Stimulated activated CD4-positive, alpha-beta T cell treated with anti-CD3 and anti-CD28 coated beads, TNF-alpha, amount 100 ng/mL, for 4 hours (primary cell): Measurements from ENCODE around the gene C18orf54.
"Not testable (repeated sequence)": the region's sequence is repeated elsewhere in the genome, so short reads cannot be mapped to it uniquely, and the experiment has no call there.

Experiments
- DNase-seq, 3 experiments: peaks; one replicate each; pipeline ENCODE4 v3.0.0-alpha.2; 2020; ENCODE audit warnings: low read depth in 3 of 3

C18orf54 gene

DNA sequence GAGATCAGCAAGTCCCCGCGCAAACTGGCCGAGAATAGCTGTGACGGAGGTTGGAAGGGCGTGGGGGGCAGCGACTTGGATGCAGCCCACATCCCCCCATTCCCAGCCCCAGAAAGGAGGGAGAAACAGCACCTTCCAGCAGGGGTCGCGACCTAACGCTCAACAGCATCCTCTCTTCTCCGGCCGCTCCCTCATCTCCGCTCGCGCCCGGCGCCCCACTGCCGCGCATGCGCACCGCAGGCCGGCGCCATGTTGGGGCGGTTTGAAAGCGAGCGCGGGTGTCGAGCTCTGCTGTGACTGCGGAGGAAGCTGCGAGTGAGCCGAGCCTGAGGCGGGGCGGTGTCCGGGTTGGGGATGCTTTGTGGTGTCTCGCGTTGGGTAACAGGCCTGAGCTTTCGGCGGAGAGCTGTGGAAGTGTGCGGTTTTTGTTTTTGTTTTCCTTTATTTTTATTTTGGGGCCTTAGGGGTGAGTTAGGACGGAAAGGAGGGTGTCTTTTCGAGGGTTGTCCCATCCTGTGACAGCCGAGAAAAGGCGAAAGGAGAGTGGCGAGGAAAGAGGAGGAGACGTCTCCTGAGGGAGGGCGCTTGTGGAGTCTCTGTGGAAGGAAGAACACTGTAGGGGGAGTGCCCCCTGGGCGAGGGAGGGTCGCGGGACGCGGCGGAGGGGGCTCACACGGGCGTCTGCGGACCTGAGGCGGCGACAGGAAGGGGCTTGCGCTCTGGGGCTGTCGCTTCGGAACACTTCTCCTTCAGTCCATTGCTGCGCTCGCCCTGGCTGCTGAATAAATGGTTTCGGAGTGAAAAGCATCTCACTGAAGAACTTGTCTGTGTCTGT is at the start of gene C18orf54, which contains the start of gene STARD6:
C18orf54 (plus strand) TSS at position 247 of the 835 bp plus-strand sequence. CDS start 2,667 bp downstream, outside the sequence.
STARD6 (minus strand) TSS at position 199 of the 835 bp plus-strand sequence. CDS start 3,285 bp downstream, outside the sequence.
- DNase-seq, result peak; percentile 66 to 86 (median 81)

DNA sequence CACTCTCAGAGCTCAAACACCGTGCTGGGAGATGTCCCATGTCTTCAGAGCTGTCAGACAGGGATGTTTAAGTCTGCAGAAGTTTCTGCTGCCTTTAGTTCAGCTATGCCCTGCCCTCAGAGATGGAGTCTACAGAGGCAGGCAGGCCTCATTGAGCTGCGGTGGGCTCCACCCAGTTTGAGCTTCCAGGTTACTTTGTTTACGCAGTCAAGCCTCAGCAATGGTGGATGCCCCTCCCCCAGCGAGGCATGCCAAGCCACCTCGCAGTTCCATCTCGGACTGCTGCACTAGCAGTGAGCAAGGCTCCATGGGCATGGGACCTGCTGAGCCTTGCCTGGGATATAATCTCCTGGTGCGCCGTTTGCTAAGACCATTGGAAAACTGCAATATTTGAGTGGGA is 48.1 kb upstream of the C18orf54 start:
- not testable (repeated sequence) for DNase-seq

DNA sequence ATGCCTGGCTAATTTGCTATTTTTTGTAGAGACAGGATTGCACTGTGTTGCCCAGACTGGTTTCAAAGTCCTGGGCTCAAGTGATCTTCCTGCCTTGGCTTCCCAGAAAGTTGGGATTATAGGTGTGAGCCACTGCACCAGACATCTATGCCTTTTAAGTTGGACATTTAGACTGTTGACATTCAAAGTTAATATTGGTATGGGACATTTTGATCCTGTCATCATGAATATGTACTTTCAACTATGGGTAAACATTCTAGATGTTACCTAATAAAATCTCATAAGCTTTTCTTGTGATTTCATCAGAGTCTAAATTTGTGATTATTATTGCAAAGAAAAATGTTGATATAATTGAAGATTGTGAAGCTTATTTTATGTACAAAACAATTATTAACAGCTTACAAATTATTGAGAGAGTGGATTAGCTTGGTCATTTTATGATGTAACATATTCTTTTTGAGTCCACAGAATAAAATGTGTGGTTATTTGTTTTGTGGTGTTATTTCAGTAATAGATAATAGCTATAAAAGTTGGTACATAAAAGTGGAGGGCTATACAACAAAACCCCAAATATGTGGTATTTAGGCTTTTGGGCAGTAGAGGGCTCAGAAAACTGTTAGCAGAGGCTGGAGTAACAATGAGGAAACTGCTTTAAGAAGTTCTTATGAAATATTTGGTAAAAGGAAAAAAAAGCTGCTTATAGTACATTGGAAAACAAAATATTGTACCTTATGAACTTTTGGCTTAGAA is 41.5 kb upstream of the C18orf54 start:
- no peak for DNase-seq

DNA sequence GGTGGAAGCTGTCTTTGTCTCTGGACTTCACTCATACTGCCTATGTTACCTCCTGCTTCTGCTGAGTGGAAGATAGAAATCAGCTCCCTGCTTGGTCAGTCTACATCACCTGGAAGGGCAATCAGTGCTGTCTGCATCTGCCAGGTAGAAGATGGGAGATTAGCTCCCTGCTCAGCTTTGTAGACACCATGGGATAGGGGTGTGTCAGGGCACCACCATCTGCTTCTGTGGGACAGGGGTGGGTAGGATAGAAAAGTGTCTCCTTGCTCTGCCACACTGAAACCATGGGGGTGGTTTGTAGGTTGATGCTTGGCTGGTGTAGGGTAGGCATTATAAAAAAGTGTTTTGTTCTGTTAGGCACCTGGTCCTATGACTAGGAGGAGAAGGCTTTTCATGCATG is 34.1 kb upstream of the C18orf54 start:
- DNase-seq, result no peak

DNA sequence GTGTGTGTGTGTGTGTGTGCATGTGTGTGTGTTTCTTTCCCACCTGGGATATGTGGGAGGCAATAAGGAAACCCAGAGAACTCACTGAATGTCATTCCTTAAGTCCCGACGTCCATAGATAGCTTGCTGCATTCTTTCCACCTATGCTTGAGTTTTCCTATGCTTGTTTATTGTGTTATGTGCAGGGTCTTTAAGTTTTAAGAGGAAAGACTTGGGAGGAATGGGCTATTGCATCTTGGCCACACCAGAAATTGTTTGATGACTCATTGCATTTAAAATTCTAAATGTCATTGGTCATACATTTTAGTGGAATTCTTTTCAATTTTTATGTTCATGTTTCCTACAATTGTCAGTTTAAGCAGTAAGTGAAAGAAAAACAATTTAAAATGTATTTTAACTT is 33.7 kb upstream of the C18orf54 start:
- no peak for DNase-seq

DNA sequence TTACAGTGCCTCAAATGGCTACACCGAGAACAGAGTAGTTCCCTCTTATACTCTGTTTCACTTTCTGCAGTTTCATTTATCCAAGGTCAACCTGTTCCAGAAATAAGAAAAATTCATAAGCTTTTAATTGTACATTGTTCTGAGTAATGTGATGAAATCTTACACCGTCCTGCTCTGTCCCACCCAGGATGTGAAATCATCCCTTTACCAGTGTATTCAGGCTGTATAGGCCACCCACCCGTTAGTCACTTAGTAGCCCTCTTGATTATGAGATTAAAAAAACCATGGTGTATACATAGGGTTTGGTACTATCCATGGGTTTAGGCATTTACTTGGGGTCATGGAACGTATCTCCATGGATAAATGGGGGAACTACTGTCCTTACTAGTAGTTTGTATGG is 29.9 kb upstream of the C18orf54 start:
- no peak for DNase-seq

DNA sequence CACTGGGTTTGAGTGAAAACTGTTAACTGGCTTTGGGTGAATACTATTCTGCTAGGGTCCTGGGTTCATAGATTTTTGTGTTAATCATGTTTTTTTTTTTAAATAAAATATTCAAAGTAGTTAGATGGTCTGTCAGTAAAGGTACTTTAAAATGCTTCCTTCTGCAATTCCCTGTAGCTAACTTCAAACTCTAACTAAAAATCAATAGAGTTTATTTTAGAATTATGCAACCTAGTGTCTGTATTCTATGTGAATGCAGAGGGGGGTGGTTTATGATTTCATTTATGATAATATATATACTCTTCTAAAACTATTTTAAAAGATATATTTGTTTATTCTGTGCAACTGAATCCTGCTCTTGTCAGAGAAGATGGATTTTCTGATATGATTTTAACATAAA is 27.9 kb upstream of the C18orf54 start:
- DNase-seq, result no peak

DNA sequence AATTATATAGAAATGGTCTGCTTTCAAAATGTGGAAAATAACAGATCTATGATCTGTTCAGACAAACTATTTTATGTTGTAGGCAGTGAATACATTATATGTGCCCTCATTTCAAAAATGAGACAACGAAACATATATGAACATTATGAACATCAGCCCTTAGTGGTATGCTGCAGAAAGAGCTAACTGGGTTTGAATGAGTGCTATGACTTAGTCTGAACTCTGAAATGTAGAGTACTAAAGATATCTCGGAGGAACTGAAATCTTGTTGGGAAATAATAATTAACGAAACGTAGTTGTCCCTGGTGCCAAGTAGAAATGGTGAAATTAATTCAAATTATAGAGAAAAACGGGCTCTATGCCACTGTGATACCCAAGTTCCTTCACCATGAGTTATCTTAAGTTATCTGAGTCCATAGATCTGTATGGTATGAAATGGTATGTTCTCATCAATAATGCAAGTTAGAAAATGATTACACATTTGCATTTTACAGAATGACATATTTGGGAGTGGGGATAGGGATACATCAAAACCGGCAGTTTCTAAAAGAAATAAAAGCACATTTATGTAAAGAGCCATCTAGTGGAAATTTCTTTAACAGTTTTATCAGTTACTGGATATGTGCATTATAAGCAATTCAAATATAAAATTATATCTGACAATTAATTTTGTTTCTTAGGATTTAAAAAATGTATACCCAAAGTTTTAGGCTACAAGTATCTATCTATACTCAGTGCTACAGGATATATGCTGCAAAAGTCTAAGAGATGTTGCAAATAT is 26.7 kb upstream of the C18orf54 start:
- DNase-seq, result no peak

DNA sequence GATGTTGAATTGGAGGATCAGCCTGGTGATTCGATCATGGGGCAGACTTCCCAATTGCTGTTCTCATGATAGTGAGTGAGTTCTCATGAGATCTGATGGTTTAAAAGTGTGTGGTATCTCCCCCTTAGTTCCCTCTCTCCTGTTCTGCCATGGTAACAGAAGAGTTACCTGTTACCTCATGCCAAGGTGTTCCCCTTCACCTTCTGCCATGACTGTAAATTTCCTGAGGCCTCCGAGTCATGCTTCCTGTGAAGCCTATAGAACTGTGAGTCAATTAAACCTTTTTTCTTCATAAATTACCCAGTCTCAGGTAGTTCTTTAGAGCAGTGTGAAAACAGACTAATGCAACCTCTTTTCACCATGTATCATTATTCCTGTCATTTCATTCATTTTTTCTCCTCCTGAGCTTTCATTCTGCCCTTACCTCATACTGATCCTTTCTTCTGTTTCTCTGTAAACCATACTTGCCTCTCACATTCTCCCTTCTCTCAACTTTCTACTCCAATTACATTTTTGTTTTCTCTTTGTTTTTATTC is 22.0 kb upstream of the C18orf54 start:
- DNase-seq, result no peak

DNA sequence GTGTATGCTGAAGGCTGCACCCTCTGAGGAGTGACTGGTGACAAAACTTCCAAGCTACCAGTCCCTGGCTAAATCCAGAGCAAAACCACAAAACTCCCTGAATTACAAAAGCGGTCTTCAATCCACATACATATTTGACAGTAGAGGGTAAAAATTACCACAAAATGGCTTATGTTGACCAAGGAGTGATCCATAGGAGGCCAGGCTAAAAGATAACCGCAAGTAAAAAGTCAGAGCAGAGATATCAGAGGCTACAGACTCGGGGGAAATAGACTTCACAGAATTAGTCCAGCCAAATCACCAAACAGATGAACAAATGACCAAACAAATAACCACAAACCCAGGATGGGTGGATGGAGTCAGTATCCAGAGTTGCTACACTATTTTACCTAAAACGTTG is 19.5 kb upstream of the C18orf54 start:
- DNase-seq, result no peak

DNA sequence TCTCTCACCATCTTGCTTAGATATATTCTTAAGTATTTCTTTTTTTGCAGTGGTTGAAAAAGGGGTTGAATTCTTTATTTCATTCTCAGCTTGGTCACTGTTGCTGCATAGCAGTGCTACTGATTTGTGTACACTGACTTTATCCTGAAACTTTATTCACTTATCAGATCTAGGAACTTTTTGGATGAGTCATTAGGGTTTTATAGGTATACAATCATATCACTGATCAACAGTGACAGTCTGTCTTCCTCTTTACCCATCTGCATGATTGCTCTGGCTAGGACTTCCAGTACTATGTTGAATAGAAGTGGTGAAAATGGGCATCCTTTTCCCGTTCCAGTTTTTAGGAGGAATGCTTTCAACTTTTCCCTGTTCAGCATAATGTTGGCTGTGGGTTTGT is 6.5 kb upstream of the C18orf54 start:
- DNase-seq, result no peak

DNA sequence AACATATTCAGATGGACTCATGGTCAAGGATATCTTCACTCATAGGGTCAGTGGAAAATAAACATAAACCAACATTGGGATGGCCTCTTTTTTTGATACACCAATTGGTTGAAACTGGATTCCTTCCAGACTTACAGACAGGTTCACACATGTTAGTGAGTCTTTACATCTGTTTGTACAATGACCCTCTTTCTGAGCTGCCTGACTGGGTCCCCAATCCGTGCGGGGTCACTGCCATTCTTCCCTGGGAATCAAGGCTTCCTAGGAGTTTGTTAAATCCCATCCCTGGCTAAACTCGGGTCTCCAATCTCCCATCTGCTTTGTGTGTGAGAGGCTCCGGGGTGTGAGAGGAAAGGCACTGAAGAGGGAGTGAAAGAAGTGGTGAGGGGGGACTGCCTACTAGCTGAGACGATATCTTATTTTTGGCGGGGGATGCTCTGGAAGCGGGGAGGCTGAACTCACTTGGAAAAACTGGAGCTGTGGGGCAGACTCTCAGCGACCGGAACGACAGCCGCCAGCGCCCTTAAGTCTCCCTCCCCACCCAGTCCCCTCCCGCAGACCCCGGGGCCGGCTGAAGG is 535 bp upstream of the C18orf54 start:
- DNase-seq, result no peak

DNA sequence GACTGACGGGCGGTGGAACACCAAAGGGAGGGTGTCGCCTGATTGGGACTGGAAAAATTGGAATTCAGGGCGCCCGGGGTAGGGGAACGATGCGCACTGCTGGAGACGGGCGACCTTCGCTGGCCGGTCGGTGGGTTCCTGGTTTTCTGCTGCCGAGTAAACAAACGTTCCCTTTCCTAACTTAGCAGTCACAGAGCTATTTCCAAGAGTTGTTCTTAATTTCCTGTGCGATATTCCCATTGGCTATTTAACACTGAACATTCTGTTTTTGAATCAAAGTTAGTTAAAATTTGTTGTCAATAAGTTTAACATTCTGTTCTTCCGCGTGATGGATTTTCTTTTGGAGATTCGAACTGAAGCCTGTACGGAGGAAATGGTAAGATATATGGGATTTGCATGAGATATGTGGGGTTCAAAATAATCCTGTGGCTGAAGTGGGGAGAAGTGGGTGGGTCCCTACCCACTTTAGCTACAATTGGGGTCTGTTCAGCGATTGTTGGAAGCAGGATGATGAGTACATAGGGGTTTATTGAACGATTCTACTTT is 862 bp downstream of the C18orf54 start:
- no peak for DNase-seq

DNA sequence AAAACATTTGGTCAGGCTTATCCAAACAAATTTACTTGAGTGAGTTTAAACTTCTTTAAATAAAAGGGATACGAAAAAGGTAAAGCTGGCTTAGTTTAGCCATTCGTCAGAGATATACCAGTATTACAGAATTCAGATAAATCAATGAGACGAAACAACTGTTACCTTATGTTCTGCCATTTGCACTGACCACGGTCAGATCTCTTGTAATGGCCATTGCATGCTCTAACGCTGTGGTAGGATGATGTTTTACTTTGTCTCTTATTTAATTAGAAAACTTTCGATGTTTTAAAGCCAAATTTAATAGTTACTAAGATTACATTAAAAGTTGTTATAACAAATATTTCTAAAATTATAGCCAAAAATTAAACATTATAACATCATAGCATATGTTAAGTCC is 1.5 kb downstream of the C18orf54 start:
- no peak for DNase-seq

DNA sequence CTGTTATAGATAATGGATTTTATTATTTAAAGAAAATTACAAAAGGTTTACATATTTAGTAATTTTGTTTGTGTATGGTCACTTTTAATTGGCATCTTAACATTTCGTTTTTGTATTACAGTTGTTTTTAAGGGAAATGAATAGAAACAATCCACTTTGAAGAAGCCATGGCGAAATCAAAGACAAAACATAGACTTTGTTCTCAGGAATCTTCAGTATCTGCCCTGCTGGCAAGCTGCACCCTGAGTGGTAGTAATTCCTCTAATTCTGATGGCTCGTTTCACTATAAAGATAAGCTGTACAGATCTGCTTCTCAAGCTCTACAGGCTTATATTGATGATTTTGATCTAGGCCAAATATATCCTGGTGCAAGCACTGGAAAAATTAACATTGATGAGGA is 2.7 kb downstream of the C18orf54 start:
- no peak for DNase-seq

DNA sequence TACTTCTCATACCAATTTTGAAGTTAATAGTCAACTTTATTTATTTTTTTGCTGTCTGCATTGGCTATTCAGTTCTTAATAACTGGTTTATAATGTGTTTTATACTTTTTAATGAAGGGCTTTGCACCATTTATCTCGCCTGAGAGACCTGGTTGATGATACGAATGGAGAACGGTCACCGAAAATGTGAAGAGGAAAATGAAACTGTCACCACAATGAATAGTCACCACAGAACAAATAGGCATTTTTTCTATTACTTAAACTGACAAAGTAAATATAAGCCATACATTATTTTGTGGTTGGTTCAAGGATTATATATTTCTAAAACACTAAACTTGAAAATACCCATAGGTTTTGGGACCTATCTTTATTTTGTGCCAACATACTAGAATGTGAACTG is 20.4 kb downstream of the C18orf54 start:
- no peak for DNase-seq

DNA sequence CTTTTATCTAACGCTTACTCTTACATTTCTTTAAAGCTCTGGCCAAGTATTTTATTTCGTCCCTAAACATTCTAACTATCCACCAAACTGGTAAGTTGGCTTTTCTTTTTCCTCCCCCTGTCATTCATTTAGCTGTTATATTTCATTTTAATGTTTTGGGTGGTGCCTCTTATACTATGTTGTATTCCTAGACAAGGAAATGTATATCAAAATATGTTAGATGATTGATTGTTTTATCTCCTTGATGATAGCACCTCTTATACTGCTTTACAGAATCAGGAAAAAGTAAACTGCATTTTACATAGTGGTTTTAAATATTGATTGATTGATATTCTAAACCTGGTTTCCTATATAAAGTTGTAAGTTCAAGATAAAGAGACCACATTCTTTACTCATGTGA is 23.9 kb downstream of the C18orf54 start:
- DNase-seq, result no peak

DNA sequence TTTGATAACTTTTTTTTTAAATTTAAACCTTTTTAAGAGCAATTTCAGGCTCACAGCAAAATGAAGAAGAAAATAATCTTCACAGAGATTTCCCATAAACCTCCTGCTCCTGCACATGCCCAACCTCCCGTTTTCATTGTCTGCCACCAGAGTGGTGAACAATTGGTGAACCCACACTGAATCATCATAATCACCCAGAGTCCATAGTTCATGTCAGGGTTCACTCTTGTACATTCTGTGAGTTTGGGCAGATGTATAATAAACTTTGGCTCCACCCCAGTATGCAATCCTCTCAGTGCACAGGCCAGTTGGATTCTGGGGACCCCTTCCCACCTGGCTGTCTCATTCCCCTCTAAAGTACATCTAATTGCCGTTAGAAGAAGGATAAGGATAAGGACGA is 24.4 kb downstream of the C18orf54 start:
- no peak for DNase-seq

DNA sequence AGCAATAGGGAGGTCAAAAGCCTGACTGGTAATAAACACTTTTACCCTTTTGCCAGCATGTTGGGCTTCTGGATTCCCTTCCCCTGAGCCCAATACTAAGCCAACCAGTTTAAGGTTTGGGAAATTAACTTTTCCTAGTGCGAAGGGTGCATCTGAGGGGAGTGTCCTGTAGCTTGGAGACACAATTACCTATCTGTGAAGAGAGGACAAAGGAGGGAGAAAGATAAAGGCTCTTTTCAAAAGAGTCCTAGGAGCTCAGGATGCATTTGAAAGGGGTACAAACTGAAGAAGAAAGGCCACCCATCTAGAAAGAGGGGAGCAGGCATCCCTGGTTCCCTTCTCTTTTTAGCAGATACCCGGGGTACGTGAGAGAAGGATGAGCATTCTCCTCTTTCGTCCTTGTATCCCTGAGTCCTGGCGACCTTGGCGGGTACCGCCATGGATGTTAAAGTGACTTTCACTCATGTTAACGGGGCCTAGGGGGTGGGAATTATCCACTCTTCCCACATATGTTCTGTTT is 25.1 kb downstream of the C18orf54 start:
- DNase-seq, result no peak

DNA sequence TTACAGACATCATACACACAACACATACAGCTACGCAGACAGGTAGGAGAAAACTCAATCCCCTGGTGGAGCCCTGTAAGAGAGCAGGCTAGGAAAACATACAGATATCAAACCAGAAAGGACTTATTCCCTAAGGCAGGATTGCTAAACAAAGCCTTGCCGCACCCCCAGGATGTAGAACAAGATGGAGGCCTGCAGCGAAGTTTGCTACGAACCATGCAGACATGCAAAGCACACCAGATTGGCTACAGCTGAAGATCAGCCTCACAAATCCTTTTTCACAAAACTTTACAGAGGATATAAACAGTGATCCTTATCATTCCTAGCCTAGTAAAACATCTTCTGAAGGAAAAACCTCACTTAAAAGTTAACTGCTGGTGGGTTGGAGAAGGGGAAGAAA is 28.3 kb downstream of the C18orf54 start:
- DNase-seq, result no peak
